EH (cell line): ENCODE results near the gene PCDHGA8.
A peak's percentile ranks its signal among the peaks of the same experiment; 100 is the strongest.
"Not testable (repeated sequence)": the region's sequence is repeated elsewhere in the genome, so short reads cannot be mapped to it uniquely, and the experiment has no call there.

Experiments
- DNase-seq: peaks from one replicate; pipeline ENCODE4 v3.0.0-alpha.2; 2015; ENCODE audit warnings: low read depth

Gene PCDHGA8

DNA sequence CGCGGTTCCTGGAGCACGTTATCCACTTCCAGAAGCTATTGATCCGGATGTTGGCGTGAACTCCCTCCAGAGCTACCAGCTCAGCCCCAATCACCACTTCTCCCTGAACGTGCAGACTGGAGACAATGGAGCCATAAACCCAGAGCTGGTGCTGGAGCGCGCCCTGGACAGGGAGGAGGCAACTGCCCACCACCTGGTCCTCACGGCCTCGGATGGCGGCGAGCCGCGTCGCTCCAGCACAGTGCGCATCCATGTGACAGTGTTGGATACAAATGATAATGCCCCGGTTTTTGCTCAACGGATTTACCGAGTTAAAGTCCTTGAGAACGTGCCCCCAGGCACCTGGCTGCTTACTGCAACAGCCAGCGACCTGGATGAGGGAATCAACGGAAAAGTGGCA lies 11.0 kb downstream of the PCDHGA8 start:
- no peak for DNase-seq

DNA sequence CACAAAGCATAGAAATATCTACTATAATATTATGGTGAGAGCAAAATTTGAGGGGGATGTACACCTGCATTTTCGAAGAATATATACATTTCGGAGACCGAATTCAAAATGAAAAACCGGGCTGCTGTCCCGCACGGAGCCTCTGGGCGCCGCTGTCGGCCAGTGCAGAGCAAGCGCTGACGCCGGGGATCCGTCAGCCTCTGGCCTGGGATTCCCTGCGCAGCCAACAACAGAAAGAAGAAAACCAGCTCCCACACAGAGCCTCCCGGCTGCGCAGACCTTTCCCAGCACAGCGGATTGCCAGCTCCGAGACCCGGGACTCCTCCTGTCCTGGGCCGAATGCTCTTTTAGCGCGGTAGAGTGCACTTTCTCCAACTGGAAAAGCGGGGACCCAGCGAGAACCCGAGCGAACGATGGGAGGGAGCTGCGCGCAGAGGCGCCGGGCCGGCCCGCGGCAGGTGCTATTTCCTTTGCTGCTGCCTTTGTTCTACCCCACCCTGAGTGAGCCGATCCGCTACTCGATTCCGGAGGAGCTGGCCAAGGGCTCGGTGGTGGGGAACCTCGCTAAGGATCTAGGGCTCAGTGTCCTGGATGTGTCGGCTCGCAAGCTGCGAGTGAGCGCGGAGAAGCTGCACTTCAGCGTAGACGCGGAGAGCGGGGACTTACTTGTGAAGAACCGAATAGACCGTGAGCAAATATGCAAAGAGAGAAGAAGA lies 15.5 kb downstream of the PCDHGA8 start, which contains the start of gene PCDHGB6:
Gene PCDHGB6, plus strand, starts transcription at position 232 of the 716 bp plus-strand sequence. Its CDS starts 182 bp downstream, at position 414.
- peak; percentile 28 for DNase-seq

DNA sequence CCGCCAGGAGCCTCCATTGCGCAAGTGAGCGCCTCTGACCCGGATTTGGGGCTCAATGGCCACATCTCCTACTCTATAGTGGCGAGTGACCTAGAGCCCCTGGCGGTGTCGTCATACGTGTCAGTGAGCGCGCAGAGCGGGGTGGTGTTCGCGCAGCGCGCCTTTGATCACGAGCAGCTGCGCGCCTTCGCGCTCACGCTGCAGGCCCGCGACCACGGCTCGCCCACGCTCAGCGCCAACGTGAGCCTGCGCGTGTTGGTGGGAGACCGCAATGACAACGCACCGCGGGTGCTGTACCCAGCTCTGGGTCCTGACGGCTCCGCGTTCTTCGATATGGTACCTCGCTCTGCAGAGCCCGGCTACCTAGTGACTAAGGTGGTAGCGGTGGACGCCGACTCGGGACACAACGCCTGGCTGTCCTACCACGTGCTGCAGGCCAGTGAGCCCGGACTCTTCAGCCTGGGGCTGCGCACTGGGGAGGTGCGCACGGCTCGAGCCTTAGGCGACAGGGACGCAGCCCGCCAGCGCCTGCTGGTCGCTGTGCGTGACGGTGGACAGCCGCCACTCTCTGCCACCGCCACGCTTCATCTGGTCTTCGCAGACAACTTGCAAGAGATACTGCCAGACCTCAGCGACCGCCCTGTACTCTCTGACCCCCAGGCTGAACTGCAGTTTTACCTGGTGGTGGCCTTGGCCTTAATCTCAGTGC lies 17.3 kb downstream of the PCDHGA8 start:
- no peak for DNase-seq

DNA sequence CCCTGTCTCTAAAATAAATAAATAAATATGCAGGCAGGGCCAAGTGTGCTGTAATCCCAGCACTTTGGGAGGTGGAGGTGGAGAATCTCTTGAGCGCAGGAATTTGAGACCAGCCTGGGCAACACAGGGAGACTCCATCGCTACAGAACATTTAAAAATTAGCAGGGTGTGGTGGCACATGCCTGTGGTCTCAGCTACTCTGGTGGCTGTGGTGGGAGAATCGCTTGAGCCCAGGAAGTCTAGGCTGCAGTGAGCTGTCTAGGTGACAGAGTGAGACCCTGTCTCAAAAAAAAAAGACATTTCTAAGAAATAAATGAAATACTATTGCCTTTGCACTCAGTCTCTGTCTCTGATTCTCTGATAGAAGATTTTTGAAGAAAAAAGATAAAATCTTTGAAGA lies 19.1 kb downstream of the PCDHGA8 start:
- no peak for DNase-seq

DNA sequence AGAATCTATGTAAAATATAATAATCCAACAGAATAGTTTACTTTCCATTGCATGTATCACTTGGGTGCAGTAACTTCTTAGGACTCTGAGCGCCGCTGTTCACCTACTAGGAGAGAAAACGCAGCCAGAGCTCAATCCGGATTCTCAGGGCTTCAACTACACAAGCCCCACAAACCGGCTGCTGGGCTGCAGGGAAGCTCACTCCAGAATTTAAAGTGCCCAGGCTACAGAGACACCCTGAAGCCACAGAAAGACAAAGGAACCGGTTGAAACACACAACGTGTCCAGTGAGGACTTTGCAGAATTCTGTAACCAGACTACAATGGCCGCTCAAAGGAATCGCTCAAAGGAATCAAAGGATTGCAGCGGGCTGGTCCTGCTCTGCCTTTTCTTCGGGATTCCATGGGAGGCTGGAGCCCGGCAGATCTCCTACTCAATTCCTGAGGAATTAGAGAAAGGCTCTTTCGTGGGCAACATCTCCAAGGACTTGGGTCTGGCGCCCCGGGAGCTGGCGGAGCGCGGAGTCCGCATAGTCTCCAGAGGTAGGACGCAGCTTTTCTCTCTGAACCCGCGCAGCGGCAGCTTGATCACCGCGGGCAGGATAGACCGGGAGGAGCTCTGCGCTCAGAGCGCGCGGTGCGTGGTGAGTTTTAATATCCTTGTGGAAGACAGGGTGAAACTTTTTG lies 20.6 kb downstream of the PCDHGA8 start, which contains the start of gene PCDHGA10:
Gene PCDHGA10, plus strand, starts transcription at position 134 of the 686 bp plus-strand sequence. Its CDS starts 189 bp downstream, at position 323.
- peak; percentile 72 for DNase-seq

DNA sequence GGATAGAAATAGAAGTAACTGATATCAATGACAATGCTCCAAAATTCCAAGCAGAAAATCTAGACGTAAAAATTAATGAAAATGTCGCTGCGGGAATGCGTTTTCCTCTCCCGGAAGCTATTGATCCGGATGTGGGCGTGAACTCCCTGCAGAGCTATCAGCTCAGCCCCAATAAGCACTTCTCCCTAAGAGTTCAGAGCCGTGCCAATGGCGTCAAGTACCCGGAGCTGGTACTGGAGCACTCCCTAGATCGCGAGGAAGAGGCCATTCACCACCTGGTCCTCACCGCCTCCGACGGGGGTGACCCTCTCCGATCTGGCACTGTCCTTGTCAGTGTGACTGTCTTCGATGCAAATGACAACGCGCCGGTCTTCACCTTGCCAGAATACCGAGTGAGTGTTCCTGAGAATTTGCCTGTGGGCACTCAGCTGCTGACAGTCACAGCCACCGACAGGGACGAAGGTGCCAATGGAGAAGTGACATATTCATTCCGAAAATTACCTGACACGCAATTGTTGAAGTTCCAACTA lies 21.2 kb downstream of the PCDHGA8 start:
- no peak for DNase-seq

DNA sequence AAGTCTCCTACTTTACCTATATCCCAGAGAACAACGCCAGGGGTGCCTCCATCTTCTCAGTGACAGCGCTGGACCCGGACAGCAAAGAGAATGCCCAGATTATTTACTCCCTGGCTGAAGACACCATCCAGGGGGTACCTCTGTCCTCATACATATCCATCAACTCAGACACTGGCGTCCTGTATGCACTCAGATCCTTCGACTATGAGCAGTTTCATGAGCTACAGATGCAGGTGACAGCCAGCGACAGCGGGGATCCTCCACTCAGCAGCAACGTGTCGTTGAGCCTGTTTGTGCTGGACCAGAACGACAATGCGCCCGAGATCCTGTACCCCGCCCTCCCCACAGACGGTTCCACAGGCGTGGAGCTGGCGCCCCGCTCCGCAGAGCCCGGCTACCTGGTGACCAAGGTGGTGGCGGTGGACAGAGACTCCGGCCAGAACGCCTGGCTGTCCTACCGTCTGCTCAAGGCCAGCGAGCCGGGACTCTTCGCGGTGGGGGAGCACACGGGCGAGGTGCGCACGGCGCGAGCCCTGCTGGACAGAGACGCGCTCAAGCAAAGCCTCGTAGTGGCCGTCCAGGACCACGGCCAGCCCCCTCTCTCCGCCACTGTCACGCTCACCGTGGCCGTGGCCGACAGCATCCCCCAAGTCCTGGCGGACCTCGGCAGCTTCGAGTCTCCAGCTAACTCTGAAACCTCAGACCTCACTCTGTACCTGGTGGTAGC lies 22.3 kb downstream of the PCDHGA8 start:
- not testable (repeated sequence) for DNase-seq

DNA sequence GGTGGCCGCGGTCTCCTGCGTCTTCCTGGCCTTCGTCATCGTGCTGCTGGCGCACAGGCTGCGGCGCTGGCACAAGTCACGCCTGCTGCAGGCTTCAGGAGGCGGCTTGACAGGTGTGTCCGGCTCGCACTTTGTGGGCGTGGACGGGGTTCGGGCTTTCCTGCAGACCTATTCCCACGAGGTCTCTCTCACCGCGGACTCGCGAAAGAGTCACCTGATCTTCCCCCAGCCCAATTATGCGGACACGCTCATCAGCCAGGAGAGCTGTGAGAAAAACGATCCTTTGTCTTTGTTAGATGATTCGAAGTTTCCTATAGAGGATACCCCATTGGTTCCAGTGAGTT lies 22.8 kb downstream of the PCDHGA8 start:
- not testable (repeated sequence) for DNase-seq

DNA sequence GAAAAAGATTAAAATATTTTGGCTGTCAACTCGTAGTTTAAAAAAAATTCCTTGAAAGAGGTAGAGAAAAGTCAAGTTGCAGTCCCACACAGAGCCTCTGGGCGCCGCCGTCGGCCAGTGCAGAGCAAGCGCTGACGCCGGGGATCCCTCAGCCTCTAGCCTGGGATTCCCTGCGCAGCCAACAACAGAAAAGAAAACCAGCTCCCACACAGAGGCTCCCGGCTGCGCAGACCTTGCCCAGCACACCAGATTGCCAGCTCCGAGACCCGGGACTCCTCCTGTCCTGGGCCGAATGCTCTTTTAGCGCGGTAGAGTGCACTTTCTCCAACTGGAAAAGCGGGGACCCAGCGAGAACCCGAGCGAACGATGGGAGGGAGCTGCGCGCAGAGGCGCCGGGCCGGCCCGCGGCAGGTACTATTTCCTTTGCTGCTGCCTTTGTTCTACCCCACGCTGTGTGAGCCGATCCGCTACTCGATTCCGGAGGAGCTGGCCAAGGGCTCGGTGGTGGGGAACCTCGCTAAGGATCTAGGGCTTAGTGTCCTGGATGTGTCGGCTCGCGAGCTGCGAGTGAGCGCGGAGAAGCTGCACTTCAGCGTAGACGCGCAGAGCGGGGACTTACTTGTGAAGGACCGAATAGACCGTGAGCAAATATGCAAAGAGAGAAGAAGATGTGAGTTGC lies 25.2 kb downstream of the PCDHGA8 start, which contains the start of gene PCDHGB7:
Gene PCDHGB7, plus strand, starts transcription at position 184 of the 679 bp plus-strand sequence. Its CDS starts 183 bp downstream, at position 367.
- DNase-seq: peak; percentile 80

DNA sequence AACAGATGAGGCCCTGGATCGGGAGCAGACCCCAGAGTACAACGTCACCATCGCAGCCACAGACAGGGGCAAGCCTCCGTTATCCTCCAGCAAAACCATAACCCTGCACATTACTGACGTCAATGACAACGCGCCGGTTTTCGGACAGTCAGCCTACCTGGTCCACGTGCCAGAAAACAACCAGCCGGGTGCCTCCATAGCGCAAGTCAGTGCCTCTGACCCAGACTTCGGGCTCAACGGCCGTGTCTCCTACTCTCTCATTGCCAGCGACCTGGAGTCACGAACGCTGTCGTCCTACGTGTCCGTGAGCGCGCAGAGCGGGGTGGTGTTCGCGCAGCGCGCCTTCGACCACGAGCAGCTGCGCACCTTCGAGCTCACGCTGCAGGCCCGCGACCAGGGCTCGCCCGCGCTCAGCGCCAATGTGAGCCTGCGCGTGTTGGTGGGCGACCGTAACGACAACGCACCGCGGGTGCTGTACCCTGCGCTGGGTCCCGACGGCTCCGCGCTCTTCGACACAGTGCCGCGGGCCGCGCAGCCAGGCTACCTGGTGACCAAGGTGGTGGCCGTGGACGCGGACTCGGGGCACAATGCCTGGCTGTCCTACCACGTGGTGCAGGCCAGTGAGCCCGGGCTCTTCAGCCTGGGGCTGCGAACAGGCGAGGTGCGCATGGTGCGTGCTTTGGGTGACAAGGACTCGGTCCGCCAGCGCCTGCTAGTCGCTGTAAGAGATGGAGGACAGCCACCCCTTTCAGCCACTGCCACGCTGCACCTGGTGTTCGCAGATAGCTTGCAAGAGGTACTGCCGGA lies 26.8 kb downstream of the PCDHGA8 start:
- DNase-seq: no peak

DNA sequence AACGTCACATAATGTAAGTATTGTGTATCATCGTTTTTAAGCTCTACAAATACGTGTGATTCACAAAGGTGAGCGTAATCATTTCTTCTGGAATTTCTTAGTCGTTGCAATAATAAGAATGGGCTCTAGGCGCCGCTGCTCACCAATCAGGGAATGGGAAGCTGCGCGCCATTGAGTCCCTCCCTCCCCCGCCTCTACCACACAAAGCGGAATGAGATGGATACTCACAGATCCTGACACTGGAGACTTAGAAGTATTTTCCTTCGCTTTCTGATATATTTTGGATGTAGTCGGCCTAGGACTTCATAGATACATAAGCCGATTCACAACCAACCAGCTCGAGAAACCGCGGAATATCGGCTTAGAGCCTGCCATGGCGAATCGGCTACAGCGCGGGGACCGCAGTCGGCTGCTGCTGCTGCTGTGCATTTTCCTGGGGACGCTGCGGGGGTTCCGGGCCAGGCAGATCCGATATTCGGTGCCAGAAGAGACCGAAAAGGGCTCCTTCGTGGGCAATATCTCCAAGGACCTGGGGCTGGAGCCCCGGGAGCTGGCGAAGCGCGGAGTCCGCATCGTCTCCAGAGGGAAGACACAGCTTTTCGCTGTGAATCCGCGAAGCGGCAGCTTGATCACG lies 28.5 kb downstream of the PCDHGA8 start, which contains the start of gene PCDHGA11:
Gene PCDHGA11, plus strand, starts transcription at position 197 of the 634 bp plus-strand sequence. Its CDS starts 177 bp downstream, at position 374.
- peak; percentile 14 for DNase-seq

DNA sequence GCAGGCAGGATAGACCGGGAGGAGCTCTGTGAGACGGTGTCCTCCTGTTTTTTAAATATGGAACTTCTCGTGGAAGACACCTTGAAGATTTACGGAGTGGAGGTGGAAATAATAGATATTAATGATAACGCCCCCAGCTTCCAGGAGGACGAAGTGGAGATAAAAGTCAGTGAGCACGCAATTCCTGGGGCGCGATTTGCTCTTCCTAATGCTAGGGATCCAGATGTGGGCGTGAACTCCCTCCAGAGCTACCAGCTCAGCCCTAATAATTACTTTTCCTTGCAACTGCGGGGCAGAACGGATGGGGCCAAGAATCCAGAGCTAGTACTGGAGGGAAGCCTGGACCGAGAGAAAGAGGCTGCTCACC lies 29.0 kb downstream of the PCDHGA8 start:
- DNase-seq: no peak

DNA sequence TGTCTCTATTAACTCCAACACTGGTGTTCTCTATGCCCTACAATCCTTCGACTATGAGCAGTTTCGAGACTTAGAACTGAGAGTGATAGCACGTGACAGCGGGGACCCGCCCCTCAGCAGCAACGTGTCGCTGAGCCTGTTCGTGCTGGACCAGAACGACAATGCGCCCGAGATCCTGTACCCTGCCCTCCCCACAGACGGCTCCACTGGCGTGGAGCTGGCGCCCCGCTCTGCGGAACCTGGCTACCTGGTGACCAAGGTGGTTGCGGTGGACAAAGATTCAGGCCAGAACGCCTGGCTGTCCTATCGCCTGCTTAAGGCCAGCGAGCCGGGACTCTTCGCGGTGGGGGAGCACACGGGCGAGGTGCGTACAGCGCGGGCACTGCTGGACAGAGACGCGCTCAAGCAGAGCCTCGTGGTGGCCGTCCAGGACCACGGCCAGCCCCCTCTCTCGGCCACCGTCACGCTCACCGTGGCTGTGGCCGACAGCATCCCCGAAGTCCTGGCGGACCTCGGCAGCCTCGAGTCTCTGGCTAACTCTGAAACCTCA lies 30.4 kb downstream of the PCDHGA8 start:
- no peak for DNase-seq

DNA sequence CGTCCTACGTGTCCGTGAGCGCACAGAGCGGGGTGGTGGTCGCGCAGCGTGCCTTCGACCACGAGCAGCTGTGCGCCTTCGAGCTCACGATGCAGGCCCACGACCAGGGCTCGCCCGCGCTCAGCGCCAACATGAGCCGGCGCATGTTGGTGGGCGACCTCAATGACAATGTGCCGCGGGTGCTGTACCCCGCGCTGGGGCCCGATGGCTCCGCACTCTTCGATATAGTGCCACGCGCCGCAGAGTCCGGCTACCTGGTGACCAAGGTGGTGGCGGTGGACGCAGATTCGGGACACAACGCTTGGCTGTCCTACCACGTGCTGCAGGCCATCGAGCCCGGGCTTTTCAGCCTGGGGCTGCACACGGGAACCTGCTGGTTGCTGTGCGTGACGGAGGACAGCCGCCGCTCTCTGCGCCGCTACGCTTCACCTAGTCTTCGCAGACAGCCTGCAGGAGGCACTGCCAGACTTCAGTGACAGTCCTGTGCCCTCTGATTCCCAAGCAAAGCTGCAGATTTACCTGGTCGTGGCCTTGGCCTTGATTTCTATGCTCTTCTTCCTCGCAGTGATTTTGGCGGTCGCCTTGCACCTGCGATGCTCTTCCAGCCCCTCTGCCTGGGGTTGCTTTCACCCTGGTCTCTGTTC lies 35.5 kb downstream of the PCDHGA8 start:
- no peak for DNase-seq

DNA sequence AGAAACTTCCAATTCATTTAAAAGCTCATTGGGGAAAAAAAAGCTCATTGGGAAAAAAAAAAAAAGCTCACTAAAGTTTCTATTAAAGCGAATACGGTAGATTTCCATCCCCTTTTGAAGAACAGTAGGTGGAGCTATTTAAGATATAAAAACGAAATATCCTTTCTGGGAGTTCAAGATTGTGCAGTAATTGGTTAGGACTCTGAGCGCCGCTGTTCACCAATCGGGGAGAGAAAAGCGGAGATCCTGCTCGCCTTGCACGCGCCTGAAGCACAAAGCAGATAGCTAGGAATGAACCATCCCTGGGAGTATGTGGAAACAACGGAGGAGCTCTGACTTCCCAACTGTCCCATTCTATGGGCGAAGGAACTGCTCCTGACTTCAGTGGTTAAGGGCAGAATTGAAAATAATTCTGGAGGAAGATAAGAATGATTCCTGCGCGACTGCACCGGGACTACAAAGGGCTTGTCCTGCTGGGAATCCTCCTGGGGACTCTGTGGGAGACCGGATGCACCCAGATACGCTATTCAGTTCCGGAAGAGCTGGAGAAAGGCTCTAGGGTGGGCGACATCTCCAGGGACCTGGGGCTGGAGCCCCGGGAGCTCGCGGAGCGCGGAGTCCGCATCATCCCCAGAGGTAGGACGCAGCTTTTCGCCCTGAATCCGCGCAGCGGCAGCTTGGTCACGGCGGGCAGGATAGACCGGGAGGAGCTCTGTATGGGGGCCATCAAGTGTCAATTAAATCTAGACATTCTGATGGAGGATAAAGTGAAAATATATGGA lies 38.1 kb downstream of the PCDHGA8 start, which contains the start of gene PCDHGA12:
Gene PCDHGA12, plus strand, starts transcription at position 176 of the 782 bp plus-strand sequence. Its CDS starts 253 bp downstream, at position 429.
- peak; percentile 27 for DNase-seq

DNA sequence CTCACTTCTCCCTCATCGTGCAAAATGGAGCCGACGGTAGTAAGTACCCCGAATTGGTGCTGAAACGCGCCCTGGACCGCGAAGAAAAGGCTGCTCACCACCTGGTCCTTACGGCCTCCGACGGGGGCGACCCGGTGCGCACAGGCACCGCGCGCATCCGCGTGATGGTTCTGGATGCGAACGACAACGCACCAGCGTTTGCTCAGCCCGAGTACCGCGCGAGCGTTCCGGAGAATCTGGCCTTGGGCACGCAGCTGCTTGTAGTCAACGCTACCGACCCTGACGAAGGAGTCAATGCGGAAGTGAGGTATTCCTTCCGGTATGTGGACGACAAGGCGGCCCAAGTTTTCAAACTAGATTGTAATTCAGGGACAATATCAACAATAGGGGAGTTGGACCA lies 38.9 kb downstream of the PCDHGA8 start:
- no peak for DNase-seq

DNA sequence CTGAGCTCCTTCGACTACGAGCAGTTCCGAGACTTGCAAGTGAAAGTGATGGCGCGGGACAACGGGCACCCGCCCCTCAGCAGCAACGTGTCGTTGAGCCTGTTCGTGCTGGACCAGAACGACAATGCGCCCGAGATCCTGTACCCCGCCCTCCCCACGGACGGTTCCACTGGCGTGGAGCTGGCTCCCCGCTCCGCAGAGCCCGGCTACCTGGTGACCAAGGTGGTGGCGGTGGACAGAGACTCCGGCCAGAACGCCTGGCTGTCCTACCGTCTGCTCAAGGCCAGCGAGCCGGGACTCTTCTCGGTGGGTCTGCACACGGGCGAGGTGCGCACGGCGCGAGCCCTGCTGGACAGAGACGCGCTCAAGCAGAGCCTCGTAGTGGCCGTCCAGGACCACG lies 39.9 kb downstream of the PCDHGA8 start:
- not testable (repeated sequence) for DNase-seq

DNA sequence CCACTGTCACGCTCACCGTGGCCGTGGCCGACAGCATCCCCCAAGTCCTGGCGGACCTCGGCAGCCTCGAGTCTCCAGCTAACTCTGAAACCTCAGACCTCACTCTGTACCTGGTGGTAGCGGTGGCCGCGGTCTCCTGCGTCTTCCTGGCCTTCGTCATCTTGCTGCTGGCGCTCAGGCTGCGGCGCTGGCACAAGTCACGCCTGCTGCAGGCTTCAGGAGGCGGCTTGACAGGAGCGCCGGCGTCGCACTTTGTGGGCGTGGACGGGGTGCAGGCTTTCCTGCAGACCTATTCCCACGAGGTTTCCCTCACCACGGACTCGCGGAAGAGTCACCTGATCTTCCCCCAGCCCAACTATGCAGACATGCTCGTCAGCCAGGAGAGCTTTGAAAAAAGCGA lies 40.3 kb downstream of the PCDHGA8 start:
- DNase-seq: not testable (repeated sequence)
